Mucosa of stomach (tissue), 1 donor: ENCODE results near the gene DGAT2.
"Not testable (repeated sequence)": the region's sequence is repeated elsewhere in the genome, so short reads cannot be mapped to it uniquely, and the experiment has no call there.

Source experiments
- H3K27me3 ChIP-seq: one replicate; pipeline ENCODE4 v1.7.0; 2013; ENCODE audit warnings: mild to moderate bottlenecking, low read length; ENCODE audit not compliant: control insufficient read depth, insufficient read depth
- H3K36me3 ChIP-seq: one replicate; pipeline ENCODE4 v1.7.0; 2013; ENCODE audit warnings: low read length; ENCODE audit not compliant: control insufficient read depth, insufficient read depth
- H3K4me1 ChIP-seq: one replicate; pipeline ENCODE4 v1.7.0; 2013; ENCODE audit warnings: mild to moderate bottlenecking, low read length; ENCODE audit not compliant: control insufficient read depth, insufficient read depth
- H3K4me3 ChIP-seq: one replicate; pipeline ENCODE4 v1.7.0; 2013; ENCODE audit warnings: low read length
- H3K9ac ChIP-seq: one replicate; pipeline ENCODE4 v1.7.0; 2013; ENCODE audit warnings: mild to moderate bottlenecking, low read length, moderate library complexity
- H3K9me3 ChIP-seq: one replicate; pipeline ENCODE4 v1.7.0; 2013; ENCODE audit warnings: mild to moderate bottlenecking, low read length, moderate library complexity; ENCODE audit not compliant: control insufficient read depth
- donor health status: Pancreatic carcinoma.

The DGAT2 gene

GRCh38 chr11:75734491-75735180, 33.9 kb upstream of the DGAT2 start:
- Histone ChIP-seq H3K27me3 (no peaks in the 10 kb centered on the region), H3K9ac (peak overlapping the region; percentile 69), H3K4me3 (peak overlapping the region; percentile 28), H3K4me1 (peaks cover 33% of the 10 kb centered on the region), H3K9me3 (no peaks in the 10 kb centered on the region), H3K36me3 (no peaks in the 10 kb centered on the region)

- no peaks in the 10 kb centered on the region for H3K9me3 ChIP-seq
- no peaks in the 10 kb centered on the region for H3K27me3 ChIP-seq
- no peaks in the 10 kb centered on the region for H3K36me3 ChIP-seq
- no peak overlapping the region for H3K4me3 ChIP-seq
- H3K9ac ChIP-seq, result no peak overlapping the region
- peaks cover 39% of the 10 kb centered on the region for H3K4me1 ChIP-seq
These were observed 33.3 kb upstream of the DGAT2 start for GRCh38 chr11:75735181-75735845.

GRCh38 chr11:75737314-75737713, 31.3 kb upstream of the DGAT2 start:
- Histone ChIP-seq H3K4me1 (peaks cover 42% of the 10 kb centered on the region), H3K27me3 (no peaks in the 10 kb centered on the region), H3K9me3 (no peaks in the 10 kb centered on the region), H3K4me3 (no peak overlapping the region), H3K9ac (no peak overlapping the region), H3K36me3 (no peaks in the 10 kb centered on the region)

- H3K27me3 ChIP-seq, result no peaks in the 10 kb centered on the region
- no peak overlapping the region for H3K9ac ChIP-seq
- H3K4me3 ChIP-seq, result no peak overlapping the region
- H3K9me3 ChIP-seq, result no peaks in the 10 kb centered on the region
- H3K36me3 ChIP-seq, result no peaks in the 10 kb centered on the region
- peaks cover 26% of the 10 kb centered on the region for H3K4me1 ChIP-seq
These were observed 27.9 kb upstream of the DGAT2 start for GRCh38 chr11:75740681-75741080.

GRCh38 chr11:75743159-75743558, 25.4 kb upstream of the DGAT2 start:
- not testable (repeated sequence) for H3K9ac ChIP-seq, H3K9me3 ChIP-seq, H3K4me3 ChIP-seq, H3K27me3 ChIP-seq, H3K36me3 ChIP-seq
- H3K4me1 ChIP-seq, result peaks cover 35% of the 10 kb centered on the region

- Histone ChIP-seq H3K9ac (no peak overlapping the region), H3K4me1 (peaks cover 35% of the 10 kb centered on the region), H3K9me3 (no peaks in the 10 kb centered on the region), H3K36me3 (no peaks in the 10 kb centered on the region), H3K4me3 (no peak overlapping the region), H3K27me3 (no peaks in the 10 kb centered on the region)
These were observed 24.6 kb upstream of the DGAT2 start for GRCh38 chr11:75743711-75744563.

GRCh38 chr11:75745807-75746206, 22.8 kb upstream of the DGAT2 start:
- H3K9me3 ChIP-seq, result no peaks in the 10 kb centered on the region
- no peaks in the 10 kb centered on the region for H3K27me3 ChIP-seq
- peaks cover 29% of the 10 kb centered on the region for H3K4me1 ChIP-seq
- no peak overlapping the region for H3K9ac ChIP-seq
- no peaks in the 10 kb centered on the region for H3K36me3 ChIP-seq
- H3K4me3 ChIP-seq, result no peak overlapping the region

- H3K36me3 ChIP-seq, H3K9ac ChIP-seq, H3K9me3 ChIP-seq, H3K4me3 ChIP-seq, H3K27me3 ChIP-seq: not testable (repeated sequence)
- H3K4me1 ChIP-seq, result peaks cover 12% of the 10 kb centered on the region
These were observed 19.8 kb upstream of the DGAT2 start for GRCh38 chr11:75748729-75749273.

- not testable (repeated sequence) for H3K36me3 ChIP-seq, H3K27me3 ChIP-seq, H3K9me3 ChIP-seq, H3K9ac ChIP-seq, H3K4me3 ChIP-seq
- peaks cover 11% of the 10 kb centered on the region for H3K4me1 ChIP-seq
These were observed 13.6 kb upstream of the DGAT2 start for GRCh38 chr11:75754933-75755332.

- H3K9me3 ChIP-seq, result no peaks in the 10 kb centered on the region
- H3K9ac ChIP-seq, result no peak overlapping the region
- no peaks in the 10 kb centered on the region for H3K27me3 ChIP-seq
- peaks cover 14% of the 10 kb centered on the region for H3K4me1 ChIP-seq
- no peak overlapping the region for H3K4me3 ChIP-seq
- H3K36me3 ChIP-seq, result no peaks in the 10 kb centered on the region
These were observed 10.9 kb upstream of the DGAT2 start for GRCh38 chr11:75757651-75758050.

GRCh38 chr11:75759832-75760231, 8.7 kb upstream of the DGAT2 start:
- peaks cover 14% of the 10 kb centered on the region for H3K4me1 ChIP-seq
- H3K27me3 ChIP-seq, result no peaks in the 10 kb centered on the region
- no peaks in the 10 kb centered on the region for H3K36me3 ChIP-seq
- no peak overlapping the region for H3K4me3 ChIP-seq
- no peak overlapping the region for H3K9ac ChIP-seq
- no peaks in the 10 kb centered on the region for H3K9me3 ChIP-seq

GRCh38 chr11:75760243-75760642, 8.3 kb upstream of the DGAT2 start:
- H3K4me1 ChIP-seq, result peaks cover 14% of the 10 kb centered on the region
- H3K4me3 ChIP-seq, result no peak overlapping the region
- H3K27me3 ChIP-seq, result no peaks in the 10 kb centered on the region
- H3K9me3 ChIP-seq, result no peaks in the 10 kb centered on the region
- no peaks in the 10 kb centered on the region for H3K36me3 ChIP-seq
- no peak overlapping the region for H3K9ac ChIP-seq
